Measurements from ENCODE around the gene HIVEP3. TPM values are rescaled to one million over a fixed set of nuclear protein-coding genes. Genes with fewer than 3 reads are reported as not detected.

Gene HIVEP3
- total RNA-seq, 1 experiment from 2014 or later = 1.4 TPM

DNA sequence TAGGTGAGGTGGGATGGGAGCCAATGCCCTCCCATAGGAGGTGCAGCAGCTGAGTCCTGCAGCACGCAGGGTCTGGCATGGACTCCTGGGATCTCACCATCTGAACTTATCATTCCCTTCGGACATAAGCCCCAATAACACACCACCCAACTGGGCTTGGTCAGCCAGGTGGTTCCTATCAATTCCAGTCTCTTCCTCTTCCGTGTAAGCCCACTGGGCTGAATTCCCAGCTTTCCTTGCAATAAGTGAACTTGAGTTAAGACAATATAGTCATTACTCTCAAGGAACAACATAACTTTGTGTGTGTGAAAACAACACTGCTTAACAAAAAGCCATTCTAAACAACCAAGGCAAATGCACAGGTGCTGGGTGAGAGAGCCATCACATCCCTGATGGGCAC, 347.7 kb downstream of the HIVEP3 start:
- H3K27me3 Mint-ChIP-seq (ENCODE audit: low read depth) = peaks cover 21% of the 10 kb centered on the region
- no peaks in the 10 kb centered on the region for H3K9me3 Mint-ChIP-seq
- no peaks in the 10 kb centered on the region for H3K27me3 ChIP-seq (ENCODE audit: insufficient read depth, low read length)
- H2AFZ ChIP-seq (ENCODE audit: low read length) = no peak overlapping the region
- no peak overlapping the region for H3K27ac ChIP-seq (ENCODE audit: insufficient read length, low read depth, low read length)
- H3K36me3 Mint-ChIP-seq (ENCODE audit: insufficient read depth in 1 of 3, low read depth in 3 of 3) = no peaks in the 10 kb centered on the region
- no peak overlapping the region for H2BK5ac ChIP-seq (ENCODE audit: insufficient read length, low read length)
- H2BK20ac ChIP-seq (ENCODE audit: low read depth, low read length, poor library complexity, severe bottlenecking) = no peak overlapping the region
- H2BK120ac ChIP-seq (ENCODE audit: low read depth, low read length, poor library complexity, severe bottlenecking) = no peak overlapping the region
- H3K56ac ChIP-seq (ENCODE audit: insufficient read length, low read depth, low read length) = no peak overlapping the region
- H3K4me1 ChIP-seq (ENCODE audit: insufficient read depth, low read length) = no peaks in the 10 kb centered on the region
- H3K79me2 ChIP-seq (ENCODE audit: insufficient read depth, low read length) = no peaks in the 10 kb centered on the region
- no peak overlapping the region for H3K4ac ChIP-seq (ENCODE audit: low read depth, low read length)
- H4K8ac ChIP-seq (replicated peaks; ENCODE audit: insufficient read length, low read depth, low read length) = no peak overlapping the region
- H3K79me1 ChIP-seq (ENCODE audit: insufficient read depth, low read depth, low read length, poor library complexity, severe bottlenecking) = no peaks in the 10 kb centered on the region
- H3T11ph ChIP-seq (ENCODE audit: low read length) = no peak overlapping the region
- H3K9me3 ChIP-seq (ENCODE audit: control insufficient read depth, low read depth, low read length) = no peaks in the 10 kb centered on the region
- H3K18ac ChIP-seq (ENCODE audit: insufficient read length, low read depth, low read length) = no peak overlapping the region
- H3K4me3 Mint-ChIP-seq = no peak overlapping the region
- no peak overlapping the region for H3K9ac ChIP-seq (ENCODE audit: extremely low read depth, insufficient read length, low read length)
- no peaks in the 10 kb centered on the region for H3K23me2 ChIP-seq (ENCODE audit: insufficient read length, low read depth, low read length, poor library complexity, severe bottlenecking)
- no peaks in the 10 kb centered on the region for H4K20me1 ChIP-seq (ENCODE audit: control insufficient read depth, insufficient read depth, insufficient read length)
- no peak overlapping the region for H4K5ac ChIP-seq (ENCODE audit: insufficient read length, low read depth, low read length)
- WGBS (ENCODE audit: extremely low coverage, insufficient read length, low lambda C conversion rate) = no CpG with 5 or more reads among the region's 3 CpGs
- TF ChIP-seq, protein P1, sequence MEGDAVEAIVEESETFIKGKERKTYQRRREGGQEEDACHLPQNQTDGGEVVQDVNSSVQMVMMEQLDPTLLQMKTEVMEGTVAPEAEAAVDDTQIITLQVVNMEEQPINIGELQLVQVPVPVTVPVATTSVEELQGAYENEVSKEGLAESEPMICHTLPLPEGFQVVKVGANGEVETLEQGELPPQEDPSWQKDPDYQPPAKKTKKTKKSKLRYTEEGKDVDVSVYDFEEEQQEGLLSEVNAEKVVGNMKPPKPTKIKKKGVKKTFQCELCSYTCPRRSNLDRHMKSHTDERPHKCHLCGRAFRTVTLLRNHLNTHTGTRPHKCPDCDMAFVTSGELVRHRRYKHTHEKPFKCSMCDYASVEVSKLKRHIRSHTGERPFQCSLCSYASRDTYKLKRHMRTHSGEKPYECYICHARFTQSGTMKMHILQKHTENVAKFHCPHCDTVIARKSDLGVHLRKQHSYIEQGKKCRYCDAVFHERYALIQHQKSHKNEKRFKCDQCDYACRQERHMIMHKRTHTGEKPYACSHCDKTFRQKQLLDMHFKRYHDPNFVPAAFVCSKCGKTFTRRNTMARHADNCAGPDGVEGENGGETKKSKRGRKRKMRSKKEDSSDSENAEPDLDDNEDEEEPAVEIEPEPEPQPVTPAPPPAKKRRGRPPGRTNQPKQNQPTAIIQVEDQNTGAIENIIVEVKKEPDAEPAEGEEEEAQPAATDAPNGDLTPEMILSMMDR (conservative IDR thresholded peaks at IDR 0.05) = no peak
- no peak for DNase-seq
- H3K27ac Mint-ChIP-seq = no peak overlapping the region
- H3K4me1 Mint-ChIP-seq = peaks cover 0 to 4% of the 10 kb centered on the region in 2 experiments; a peak in 2 of 4 replicates
- no peak overlapping the region for H3K23ac ChIP-seq (ENCODE audit: insufficient read length, low read depth, low read length)
- H3K14ac ChIP-seq (ENCODE audit: insufficient read depth, low read length) = no peak overlapping the region
- no peak overlapping the region for H2AK5ac ChIP-seq (ENCODE audit: insufficient read length, low read length)
- H2BK15ac ChIP-seq (ENCODE audit: low read depth, low read length) = no peak overlapping the region
- no peak overlapping the region for H2BK12ac ChIP-seq (ENCODE audit: insufficient read length, low read depth, low read length)
- H3K4me2 ChIP-seq (ENCODE audit: insufficient read depth, insufficient read length, low read length) = no peak overlapping the region
- no peak overlapping the region for H4K91ac ChIP-seq (ENCODE audit: insufficient read length, low read depth, low read length)

Data from H9 (cell line).